ENCODE data around the gene GSTA1. TPM values are rescaled to one million over a fixed set of nuclear protein-coding genes. Genes with fewer than 3 reads are reported as not detected.
"Not testable (repeated sequence)": the region's sequence is repeated elsewhere in the genome, so short reads cannot be mapped to it uniquely, and the experiment has no call there.

The GSTA1 gene
- total RNA-seq, 3 donors from 2014 or later: 0.89 to 4.1 (median 1.1) TPM

- Histone ChIP-seq H3K9me3 (no peaks in the 10 kb centered on the region), H3K36me3 (ENCODE audit: low read depth) (no peaks in the 10 kb centered on the region), H3K4me1 (ENCODE audit: low read depth) (no peaks in the 10 kb centered on the region), H3K4me3 (no peak overlapping the region)
- DNase-seq: no peak
- intact Hi-C loops (cut with DNase I, micrococcal nuclease): no loop called here
- ATAC-seq: peak; percentile 24
- no peak for TF ChIP-seq CTCF (IDR thresholded peaks at IDR 0.05)
These were observed 54.0 kb downstream of the GSTA1 start for GRCh38 chr6:52749556-52750152.

- H3K4me3 ChIP-seq; H3K4me1 ChIP-seq (ENCODE audit: low read depth); ATAC-seq; H3K9me3 ChIP-seq; DNase-seq; H3K36me3 ChIP-seq (ENCODE audit: low read depth); intact Hi-C loops (cut with DNase I, micrococcal nuclease): not testable (repeated sequence)
These were observed 56.3 kb downstream of the GSTA1 start for GRCh38 chr6:52747301-52747700.

GRCh38 chr6:52746213-52746612 is 57.4 kb downstream of the GSTA1 start:
- Histone ChIP-seq H3K4me1 (ENCODE audit: low read depth) (no peaks in the 10 kb centered on the region), H3K4me3 (no peak overlapping the region), H3K9me3 (no peaks in the 10 kb centered on the region), H3K36me3 (ENCODE audit: low read depth) (no peaks in the 10 kb centered on the region)
- ATAC-seq (no peak), DNase-seq (no peak)
- intact Hi-C loops (cut with DNase I, micrococcal nuclease): no loop called here
- TF ChIP-seq CTCF (IDR thresholded peaks at IDR 0.05): no peak

GRCh38 chr6:52745764-52746201 is 57.8 kb downstream of the GSTA1 start:
- no peak for TF ChIP-seq CTCF (IDR thresholded peaks at IDR 0.05)
- no peak for ATAC-seq
- no peaks in the 10 kb centered on the region for H3K9me3 ChIP-seq
- DNase-seq: no peak
- no peak overlapping the region for H3K4me3 ChIP-seq
- no peaks in the 10 kb centered on the region for H3K4me1 ChIP-seq (ENCODE audit: low read depth)
- no peaks in the 10 kb centered on the region for H3K36me3 ChIP-seq (ENCODE audit: low read depth)
- intact Hi-C loops (cut with DNase I, micrococcal nuclease): no loop called here

GRCh38 chr6:52741872-52742271 is 61.7 kb downstream of the GSTA1 start:
- no peaks in the 10 kb centered on the region for H3K4me1 ChIP-seq (ENCODE audit: low read depth)
- ATAC-seq (no peak), DNase-seq (no peak)
- H3K9me3 ChIP-seq: no peaks in the 10 kb centered on the region
- H3K4me3 ChIP-seq: no peak overlapping the region
- H3K36me3 ChIP-seq (ENCODE audit: low read depth): no peaks in the 10 kb centered on the region
- intact Hi-C loops (cut with DNase I, micrococcal nuclease): no loop called here
- TF ChIP-seq CTCF (IDR thresholded peaks at IDR 0.05): no peak

Other genes starting within 250 kb of the GSTA1 start
- gene TRAM2, start 226.8 kb downstream of the GSTA1 start, total RNA-seq: 10 to 100 TPM; 20.3 to 25.0 (median 24.1) TPM
- gene TMEM14A, start 132.7 kb downstream of the GSTA1 start, total RNA-seq: 10 to 100 TPM; 14.1 to 18.5 (median 17.7) TPM
- under 1 TPM in 2 of 3 donors, not detected in 1; 0.27 to 0.29 TPM for gene GSTA2, start 40.3 kb downstream of the GSTA1 start, total RNA-seq
- not detected for gene GSTA5, start 37.0 kb upstream of the GSTA1 start, total RNA-seq
- not detected for gene GSTA3, start 105.9 kb upstream of the GSTA1 start, total RNA-seq
- gene GSTA4, start 191.5 kb upstream of the GSTA1 start, total RNA-seq: 10 to 100 TPM in 2 of 3 donors, 1 to 10 TPM in 1; 8.3 to 15.5 (median 14.7) TPM

Measured in mucosa of descending colon (tissue), 3 donors.